HepG2 (cell line): ENCODE measurements around the gene TMEM158. TPM values are rescaled to one million over a fixed set of nuclear protein-coding genes. Genes with fewer than 3 reads are reported as not detected.

Experiments used
- DMAP1 ChIP-seq: IDR thresholded peaks from 2 replicates; pipeline ENCODE4 v1.6.1; 2016
- EED ChIP-seq: sonication (generic); formaldehyde crosslinking; IDR thresholded peaks from 2 replicates; pipeline ENCODE4 v1.5.0; 2020; ENCODE audit warnings: mild to moderate bottlenecking, missing genetic modification reagents
- ERF ChIP-seq: IDR thresholded peaks from 2 replicates; pipeline ENCODE4 v1.6.1; 2018; ENCODE audit warnings: missing biosample characterization, missing genetic modification reagents
- KDM5B ChIP-seq: sonication (generic); formaldehyde crosslinking; IDR thresholded peaks from 2 replicates; pipeline ENCODE4 v1.4.0; 2020; ENCODE audit warnings: missing genetic modification reagents, mild to moderate bottlenecking, borderline replicate concordance
- KDM6A ChIP-seq: IDR thresholded peaks from 2 replicates; pipeline ENCODE4 v1.6.1; 2016; ENCODE audit warnings: low read depth
- LCORL ChIP-seq, 2 experiments: fragments of 450-650 bp in 1 of 2; sonication (generic) in 1 of 2; formaldehyde crosslinking in 1 of 2; IDR thresholded peaks; 2 replicates each; pipeline versions ENCODE4 v1.5.0 to v1.6.1; 2017 to 2020; ENCODE audit warnings: antibody characterized with exemption in 1 of 2, missing genetic modification reagents in 1 of 2
- NAIF1 ChIP-seq: sonication (generic); formaldehyde crosslinking; IDR thresholded peaks from 2 replicates; pipeline ENCODE4 v1.5.0; 2020; ENCODE audit warnings: mild to moderate bottlenecking, missing genetic modification reagents, borderline replicate concordance
- NR2F2 ChIP-seq: IDR thresholded peaks from 2 replicates; pipeline ENCODE4 v1.6.1; 2012; ENCODE audit warnings: low read depth, inconsistent platforms, borderline replicate concordance
- PITX1 ChIP-seq: sonication (generic); formaldehyde crosslinking; IDR thresholded peaks from 2 replicates; pipeline ENCODE4 v1.5.1; 2020; ENCODE audit warnings: mild to moderate bottlenecking, missing genetic modification reagents
- PTBP1 ChIP-seq: fragments of 200-400 bp; formaldehyde crosslinking; IDR thresholded peaks from 2 replicates; pipeline ENCODE4 v1.6.1; 2018; ENCODE audit warnings: low read length, low read depth; ENCODE audit not compliant: poor library complexity, severe bottlenecking
- SATB2 ChIP-seq: sonication (generic); formaldehyde crosslinking; IDR thresholded peaks from 2 replicates; pipeline ENCODE4 v1.5.0; 2020; ENCODE audit warnings: missing genetic modification reagents
- SIN3A ChIP-seq: IDR thresholded peaks from 2 replicates; pipeline ENCODE4 v1.6.1; 2011; ENCODE audit warnings: low read depth, mild to moderate bottlenecking, control low read depth, low read length, borderline replicate concordance
- SOX5 ChIP-seq: IDR thresholded peaks from 2 replicates; pipeline ENCODE4 v1.6.1; 2016; ENCODE audit warnings: borderline replicate concordance
- SP1 ChIP-seq, 2 experiments: fragments of 450-650 bp in 1 of 2; sonication (generic) in 1 of 2; formaldehyde crosslinking in 1 of 2; IDR thresholded peaks; 2 replicates each; pipeline versions ENCODE4 v1.4.0 to v1.6.1; 2016 to 2020; ENCODE audit warnings: missing genetic modification reagents in 1 of 2
- TRIM24 ChIP-seq: sonication (generic); formaldehyde crosslinking; IDR thresholded peaks from 2 replicates; pipeline ENCODE4 v1.8.0; 2022; ENCODE audit warnings: mild to moderate bottlenecking, missing genetic modification reagents
- ZKSCAN1 ChIP-seq: fragments of 150-350 bp; IDR thresholded peaks from 2 replicates; pipeline ENCODE4 v1.6.1; 2014; ENCODE audit warnings: low read length
- ZNF207 ChIP-seq: fragments of 450-650 bp; IDR thresholded peaks from 2 replicates; pipeline ENCODE4 v1.6.1; 2016; ENCODE audit warnings: antibody characterized with exemption, borderline replicate concordance
- ZNF264 ChIP-seq: sonication (generic); formaldehyde crosslinking; IDR thresholded peaks from 2 replicates; pipeline ENCODE4 v1.4.0; 2020; ENCODE audit warnings: missing genetic modification reagents
- ZSCAN29 ChIP-seq: sonication (generic); formaldehyde crosslinking; conservative IDR thresholded peaks from 2 replicates; pipeline ENCODE4 v1.4.0; 2020; ENCODE audit warnings: mild to moderate bottlenecking, missing genetic modification reagents
- polyA plus RNA-seq, 8 experiments: library from polyadenylated mRNA; depleted of rRNA in 3 of 8; stranded (reverse) in 7 of 8; unstranded in 1 of 8; fragments of >200 nt; fragmentation: Illumina TruSeq in 4 of 8; extraction: Trizol in 4 of 8; gene quantifications; 2 replicates each; pipeline versions ENCODE4 v1.2.1 to v1.2.3, GENCODE V29; 2011 to 2016; ENCODE audit warnings: low read depth in 4 of 8, missing spikeins in 1 of 8, mixed read lengths in 1 of 8; ENCODE audit not compliant: insufficient read depth in 1 of 8
- total RNA-seq, 5 experiments: library from RNA; depleted of rRNA; stranded (reverse); fragments of >200 nt; fragmentation: Illumina TruSeq; extraction: Trizol; gene quantifications; 2 replicates each; pipeline ENCODE4 v1.2.3, GENCODE V29; 2016; ENCODE audit warnings: low read depth in 1 of 5
- TF ChIP-seq, protein P1 (sequence below): sonication (generic); formaldehyde crosslinking; IDR thresholded peaks from 2 replicates; pipeline ENCODE4 v1.9.0; 2021; ENCODE audit warnings: missing genetic modification reagents, mild to moderate bottlenecking, borderline replicate concordance
- TF ChIP-seq, protein P2 (sequence below): sonication (generic); formaldehyde crosslinking; IDR thresholded peaks from 2 replicates; pipeline ENCODE4 v1.5.0; 2020; ENCODE audit warnings: mild to moderate bottlenecking, missing genetic modification reagents
- TF ChIP-seq, protein P3 (sequence below): sonication (generic); formaldehyde crosslinking; IDR thresholded peaks from 2 replicates; pipeline ENCODE4 v1.4.0; 2020; ENCODE audit warnings: missing genetic modification reagents
- TF ChIP-seq, protein P4 (sequence below): IDR thresholded peaks from 2 replicates; pipeline ENCODE4 v1.6.1; 2016; ENCODE audit warnings: low read depth, borderline replicate concordance
- TF ChIP-seq, protein P5 (sequence below): sonication (generic); formaldehyde crosslinking; IDR thresholded peaks from 2 replicates; pipeline ENCODE4 v1.4.0; 2020; ENCODE audit warnings: missing genetic modification reagents, borderline replicate concordance

The TMEM158 gene
- total and polyA plus RNA-seq, 2 of the 13 experiments (the other 11 are each of a cell fraction or from before 2014, with no cell fraction given), result 0.13 TPM; not detected in 1

DNA sequence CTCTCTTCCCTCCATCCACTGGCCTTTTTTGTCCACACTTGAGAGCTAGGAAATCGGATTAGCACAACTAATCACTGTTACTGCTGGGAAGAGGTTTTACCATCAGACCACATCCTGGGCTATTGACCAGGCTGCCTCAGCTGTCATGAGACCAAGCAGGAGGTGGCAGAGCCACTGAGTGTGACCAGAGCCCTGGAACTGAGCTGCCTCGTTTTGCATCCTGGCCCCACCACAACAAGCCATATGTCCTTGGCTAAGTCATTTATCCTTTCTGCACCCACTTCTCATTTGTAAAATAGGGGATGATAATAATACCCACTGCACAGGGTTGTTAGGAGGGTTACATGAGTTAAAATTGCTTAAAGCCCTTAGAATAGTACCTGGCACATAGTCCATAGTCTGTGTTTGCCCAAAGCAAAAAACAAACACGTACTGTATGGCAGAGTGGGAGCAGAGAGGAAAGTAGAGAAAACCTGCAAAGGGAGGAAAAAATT, 34.1 kb downstream of the TMEM158 start (continued):
- TF ChIP-seq ZNF264 (CRISPR knock-in tag) (0 out of 2 replicates have a peak, but pooled peaks have one; percentile 54), KDM6A (CRISPR knock-in tag) (peak; percentile 41; the same call in 1 of the 2 replicates), EED (CRISPR knock-in tag) (no peak), ZSCAN29 (no peak), LCORL (IDR thresholded peaks at IDR 0.05) (no peak), LCORL (CRISPR knock-in tag; IDR thresholded peaks at IDR 0.05) (peak; percentile 70; the same call in 1 of the 2 replicates), PITX1 (CRISPR knock-in tag) (0 out of 2 replicates have a peak, but pooled peaks have one; percentile 31), SIN3A (no peak), TRIM24 (CRISPR knock-in tag) (no peak), NR2F2 (no peak), SOX5 (peak; percentile 30; the same call in 1 of the 2 replicates), SP1 (IDR thresholded peaks at IDR 0.05) (no peak), SP1 (CRISPR knock-in tag; IDR thresholded peaks at IDR 0.05) (no peak), SATB2 (CRISPR knock-in tag) (no peak), KDM5B (CRISPR knock-in tag) (0 out of 2 replicates have a peak, but pooled peaks have one; percentile 10), ZKSCAN1 (no peak), DMAP1 (CRISPR knock-in tag) (no peak), NAIF1 (CRISPR knock-in tag) (no peak), PTBP1 (no peak), ZNF207 (no peak), ERF (CRISPR knock-in tag) (no peak)
- TF ChIP-seq, protein P1, sequence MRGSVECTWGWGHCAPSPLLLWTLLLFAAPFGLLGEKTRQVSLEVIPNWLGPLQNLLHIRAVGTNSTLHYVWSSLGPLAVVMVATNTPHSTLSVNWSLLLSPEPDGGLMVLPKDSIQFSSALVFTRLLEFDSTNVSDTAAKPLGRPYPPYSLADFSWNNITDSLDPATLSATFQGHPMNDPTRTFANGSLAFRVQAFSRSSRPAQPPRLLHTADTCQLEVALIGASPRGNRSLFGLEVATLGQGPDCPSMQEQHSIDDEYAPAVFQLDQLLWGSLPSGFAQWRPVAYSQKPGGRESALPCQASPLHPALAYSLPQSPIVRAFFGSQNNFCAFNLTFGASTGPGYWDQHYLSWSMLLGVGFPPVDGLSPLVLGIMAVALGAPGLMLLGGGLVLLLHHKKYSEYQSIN (CRISPR knock-in tag), result no peak
- TF ChIP-seq, protein P2, sequence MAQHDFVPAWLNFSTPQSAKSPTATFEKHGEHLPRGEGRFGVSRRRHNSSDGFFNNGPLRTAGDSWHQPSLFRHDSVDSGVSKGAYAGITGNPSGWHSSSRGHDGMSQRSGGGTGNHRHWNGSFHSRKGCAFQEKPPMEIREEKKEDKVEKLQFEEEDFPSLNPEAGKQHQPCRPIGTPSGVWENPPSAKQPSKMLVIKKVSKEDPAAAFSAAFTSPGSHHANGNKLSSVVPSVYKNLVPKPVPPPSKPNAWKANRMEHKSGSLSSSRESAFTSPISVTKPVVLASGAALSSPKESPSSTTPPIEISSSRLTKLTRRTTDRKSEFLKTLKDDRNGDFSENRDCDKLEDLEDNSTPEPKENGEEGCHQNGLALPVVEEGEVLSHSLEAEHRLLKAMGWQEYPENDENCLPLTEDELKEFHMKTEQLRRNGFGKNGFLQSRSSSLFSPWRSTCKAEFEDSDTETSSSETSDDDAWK (CRISPR knock-in tag), result no peak
- TF ChIP-seq, protein P3, sequence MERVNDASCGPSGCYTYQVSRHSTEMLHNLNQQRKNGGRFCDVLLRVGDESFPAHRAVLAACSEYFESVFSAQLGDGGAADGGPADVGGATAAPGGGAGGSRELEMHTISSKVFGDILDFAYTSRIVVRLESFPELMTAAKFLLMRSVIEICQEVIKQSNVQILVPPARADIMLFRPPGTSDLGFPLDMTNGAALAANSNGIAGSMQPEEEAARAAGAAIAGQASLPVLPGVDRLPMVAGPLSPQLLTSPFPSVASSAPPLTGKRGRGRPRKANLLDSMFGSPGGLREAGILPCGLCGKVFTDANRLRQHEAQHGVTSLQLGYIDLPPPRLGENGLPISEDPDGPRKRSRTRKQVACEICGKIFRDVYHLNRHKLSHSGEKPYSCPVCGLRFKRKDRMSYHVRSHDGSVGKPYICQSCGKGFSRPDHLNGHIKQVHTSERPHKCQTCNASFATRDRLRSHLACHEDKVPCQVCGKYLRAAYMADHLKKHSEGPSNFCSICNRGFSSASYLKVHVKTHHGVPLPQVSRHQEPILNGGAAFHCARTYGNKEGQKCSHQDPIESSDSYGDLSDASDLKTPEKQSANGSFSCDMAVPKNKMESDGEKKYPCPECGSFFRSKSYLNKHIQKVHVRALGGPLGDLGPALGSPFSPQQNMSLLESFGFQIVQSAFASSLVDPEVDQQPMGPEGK (CRISPR knock-in tag), result no peak
- TF ChIP-seq, protein P4, sequence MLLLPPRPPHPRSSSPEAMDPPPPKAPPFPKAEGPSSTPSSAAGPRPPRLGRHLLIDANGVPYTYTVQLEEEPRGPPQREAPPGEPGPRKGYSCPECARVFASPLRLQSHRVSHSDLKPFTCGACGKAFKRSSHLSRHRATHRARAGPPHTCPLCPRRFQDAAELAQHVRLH (CRISPR knock-in tag), result 0 out of 2 replicates have a peak, but pooled peaks have one; percentile 14
- TF ChIP-seq, protein P5, sequence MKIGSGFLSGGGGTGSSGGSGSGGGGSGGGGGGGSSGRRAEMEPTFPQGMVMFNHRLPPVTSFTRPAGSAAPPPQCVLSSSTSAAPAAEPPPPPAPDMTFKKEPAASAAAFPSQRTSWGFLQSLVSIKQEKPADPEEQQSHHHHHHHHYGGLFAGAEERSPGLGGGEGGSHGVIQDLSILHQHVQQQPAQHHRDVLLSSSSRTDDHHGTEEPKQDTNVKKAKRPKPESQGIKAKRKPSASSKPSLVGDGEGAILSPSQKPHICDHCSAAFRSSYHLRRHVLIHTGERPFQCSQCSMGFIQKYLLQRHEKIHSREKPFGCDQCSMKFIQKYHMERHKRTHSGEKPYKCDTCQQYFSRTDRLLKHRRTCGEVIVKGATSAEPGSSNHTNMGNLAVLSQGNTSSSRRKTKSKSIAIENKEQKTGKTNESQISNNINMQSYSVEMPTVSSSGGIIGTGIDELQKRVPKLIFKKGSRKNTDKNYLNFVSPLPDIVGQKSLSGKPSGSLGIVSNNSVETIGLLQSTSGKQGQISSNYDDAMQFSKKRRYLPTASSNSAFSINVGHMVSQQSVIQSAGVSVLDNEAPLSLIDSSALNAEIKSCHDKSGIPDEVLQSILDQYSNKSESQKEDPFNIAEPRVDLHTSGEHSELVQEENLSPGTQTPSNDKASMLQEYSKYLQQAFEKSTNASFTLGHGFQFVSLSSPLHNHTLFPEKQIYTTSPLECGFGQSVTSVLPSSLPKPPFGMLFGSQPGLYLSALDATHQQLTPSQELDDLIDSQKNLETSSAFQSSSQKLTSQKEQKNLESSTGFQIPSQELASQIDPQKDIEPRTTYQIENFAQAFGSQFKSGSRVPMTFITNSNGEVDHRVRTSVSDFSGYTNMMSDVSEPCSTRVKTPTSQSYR (CRISPR knock-in tag), result no peak
